Inflammatory macrophage (primary cell): ENCODE measurements around the gene PPFIA4.

Source experiments
- DNase-seq, 2 donors: peaks; one replicate each; pipeline ENCODE4 v3.0.0-alpha.2; 2020 to 2022

The PPFIA4 gene

GRCh38 chr1:203103216-203103615 lies 76.9 kb downstream of the PPFIA4 start:
- DNase-seq: no peak

GRCh38 chr1:203103829-203104495 lies 77.7 kb downstream of the PPFIA4 start:
- DNase-seq: no peak

- DNase-seq: no peak
Observed at GRCh38 chr1:203104789-203105390, 78.6 kb downstream of the PPFIA4 start.

- DNase-seq: no peak
Observed at GRCh38 chr1:203112475-203112874, 86.2 kb downstream of the PPFIA4 start.

GRCh38 chr1:203113308-203113707 lies 87.0 kb downstream of the PPFIA4 start:
- DNase-seq: no peak

GRCh38 chr1:203114202-203114601 lies 87.9 kb downstream of the PPFIA4 start:
- DNase-seq: no peak

GRCh38 chr1:203116091-203116820 lies 90.0 kb downstream of the PPFIA4 start:
- DNase-seq: no peak

GRCh38 chr1:203117611-203118575 lies 91.6 kb downstream of the PPFIA4 start:
- DNase-seq: peak; percentile 70 to 78

- DNase-seq: no peak
Observed at GRCh38 chr1:203120325-203121153, 94.2 kb downstream of the PPFIA4 start.

GRCh38 chr1:203121186-203122015 lies 95.1 kb downstream of the PPFIA4 start:
- DNase-seq: peak; percentile 46 to 55

GRCh38 chr1:203122159-203122558 lies 95.9 kb downstream of the PPFIA4 start:
- no peak for DNase-seq

GRCh38 chr1:203124011-203124410 lies 97.7 kb downstream of the PPFIA4 start:
- DNase-seq: no peak

GRCh38 chr1:203124546-203125317 lies 98.4 kb downstream of the PPFIA4 start:
- no peak for DNase-seq

- peak; percentile 71 to 78 for DNase-seq
Observed at GRCh38 chr1:203126151-203126865, 100.0 kb downstream of the PPFIA4 start.

GRCh38 chr1:203126866-203127665 lies 100.8 kb downstream of the PPFIA4 start:
- no peak for DNase-seq

GRCh38 chr1:203127666-203128430 lies 101.6 kb downstream of the PPFIA4 start, which contains the start of gene ADORA1:
Gene ADORA1 (plus strand): TSS chr1:203127726. CDS start chr1:203128842, 1,116 bp downstream.
- DNase-seq: peak; percentile 23 to 48

- no peak for DNase-seq
Observed at GRCh38 chr1:203128431-203128715, 102.1 kb downstream of the PPFIA4 start.
